Pancreas (tissue), 10 donors: ENCODE data around the gene LRP1B. TPM values are rescaled to one million over a fixed set of nuclear protein-coding genes. Genes with fewer than 3 reads are reported as not detected.

Experiments
- ATAC-seq, 4 donors: fragments of 200-7000 bp; cut with Tn5 transposase; one replicate each; pipeline versions ENCODE4 v1.8.0 to v1.9.1; 2020; ENCODE audit warnings: mild to moderate bottlenecking in 4 of 4, moderate library complexity in 4 of 4
- DNase-seq, 6 donors: peaks; one replicate each; pipeline ENCODE4 v3.0.0-alpha.2; 2020
- FAIRE-seq: peaks from 2 replicates; lab custom pipeline; 2012; peaks lifted over from hg19 to GRCh38; lab: Jason Lieb, UNC
- H3K27ac ChIP-seq, 4 donors: fragments of 200-600 bp; sonication (generic); 1 replicate in 3 of 4; 2 replicates in 1 of 4; pipeline versions ENCODE4 v1.5.0 to v1.8.0; 2020
- H3K27me3 ChIP-seq, 4 donors: fragments of 200-600 bp; one replicate each; pipeline ENCODE4 v1.8.0; 2021
- H3K36me3 ChIP-seq, 3 donors: fragments of 200-600 bp; sonication (generic) in 1 of 3; one replicate each; pipeline versions ENCODE4 v1.5.0 to v1.8.0; 2020 to 2021
- H3K4me1 ChIP-seq, 3 donors: fragments of 200-600 bp; one replicate each; pipeline ENCODE4 v1.8.0; 2021
- H3K4me3 ChIP-seq, 4 donors: fragments of 200-600 bp; sonication (generic) in 2 of 4; one replicate each; pipeline versions ENCODE4 v1.5.0 to v1.8.0; 2020 to 2021
- H3K9me3 ChIP-seq, 4 donors: fragments of 200-600 bp; one replicate each; pipeline ENCODE4 v1.8.0; 2021
- CTCF ChIP-seq, 4 donors: fragments of 200-600 bp; sonication (generic) in 3 of 4; IDR thresholded peaks; one replicate each; pipeline versions ENCODE4 v1.5.0 to v1.8.0; 2021; ENCODE audit warnings: antibody characterized with exemption in 4 of 4
- WGBS, 2 donors: extraction: QIAGEN DNeasy Blood & Tissue Kit; methylation state at CpG; one replicate each; pipeline ENCODE4 v1.1.7; 2013; 5-methylcytosine and 5-hydroxymethylcytosine counted together
- intact Hi-C, 3 donors: fragments of 100-400 bp; cut with DNase I; formaldehyde crosslinking; loops; one replicate each; pipeline versions ENCODE4 v1.11.1 to v1.14.2; 2022
- polyA plus RNA-seq, 2 donors: library from polyadenylated mRNA; stranded (reverse); fragments of 200-250 nt; gene quantifications; one replicate each; pipeline ENCODE4 v1.2.3, GENCODE V29; 2013
- total RNA-seq, 6 donors: library from RNA; stranded (reverse); fragmentation: NEBNext Ultra II Directional in 4 of 6; extraction: Animal tissue kit (Norgen Biotek cat#: 25700) in 4 of 6; gene quantifications; one replicate each; pipeline versions ENCODE4 v1.2.1 to v1.2.4, GENCODE V29; 2021 to 2023
- donor health status: healthy with polysubstance abuse.
- donor health status: DM: no; HTN: no; CAD: no; lungs with moderate emphysema.
- donor health status: DM: no; HTN: no; CAD: no.
- donor health status: control.
- donor health status: control.
- donor health status: Bipolar disorder and iron deficiency.
- donor health status: DM: yes; HTN: yes; CAD: no.
- donor health status: DM: no; HTN: no; CAD: no.
- donor health status: DM: no; HTN: no; CAD: no.
- donor health status: DM: yes; HTN: yes; CAD: no.

The LRP1B gene
- total and polyA plus RNA-seq, 8 donors: 0.06 to 0.55 (median 0.25) TPM

- WGBS, 2 donors: 28 to 30% methylated on average over 3 of the region's 3 CpGs
- Histone ChIP-seq H3K4me3 (no peak overlapping the region), H3K36me3 (no peaks in the 10 kb centered on the region), H3K27ac (no peak overlapping the region), H3K27me3 (no peaks in the 10 kb centered on the region), H3K4me1 (no peaks in the 10 kb centered on the region), H3K9me3 (no peaks in the 10 kb centered on the region)
- no peak for TF ChIP-seq CTCF (IDR thresholded peaks at IDR 0.05)
- DNase-seq (no peak), ATAC-seq (no peak), FAIRE-seq (no peak)
- intact Hi-C loops: no loop called here
Measured at GRCh38 chr2:140841141-140841540, 1289.7 kb downstream of the LRP1B start.

- WGBS, 2 donors: 79 to 81% methylated on average over 2 of the region's 2 CpGs
- TF ChIP-seq CTCF (IDR thresholded peaks at IDR 0.05): no peak
- FAIRE-seq (no peak), DNase-seq (no peak), ATAC-seq (no peak)
- H3K4me3 ChIP-seq: no peak overlapping the region
- no peaks in the 10 kb centered on the region for H3K36me3 ChIP-seq
- H3K4me1 ChIP-seq: no peaks in the 10 kb centered on the region
- intact Hi-C loops: no loop called here
- H3K9me3 ChIP-seq: no peaks in the 10 kb centered on the region
- H3K27ac ChIP-seq: no peak overlapping the region
- H3K27me3 ChIP-seq: no peaks in the 10 kb centered on the region
Measured at GRCh38 chr2:140836826-140837225, 1294.0 kb downstream of the LRP1B start.

- no peaks in the 10 kb centered on the region for H3K4me1 ChIP-seq
- no peaks in the 10 kb centered on the region for H3K36me3 ChIP-seq
- WGBS, 2 donors: 56 to 62% methylated on average over 7 of the region's 7 CpGs
- ATAC-seq: no peak
- no peaks in the 10 kb centered on the region for H3K9me3 ChIP-seq
- no peak for TF ChIP-seq CTCF (IDR thresholded peaks at IDR 0.05)
- FAIRE-seq: no peak
- no peak overlapping the region for H3K27ac ChIP-seq
- H3K27me3 ChIP-seq: no peaks in the 10 kb centered on the region
- intact Hi-C loops: no loop called here
- DNase-seq: no peak
- H3K4me3 ChIP-seq: no peak overlapping the region
Measured at GRCh38 chr2:140835079-140835478, 1295.7 kb downstream of the LRP1B start.

- Histone ChIP-seq H3K36me3 (no peaks in the 10 kb centered on the region), H3K9me3 (no peaks in the 10 kb centered on the region), H3K4me3 (no peak overlapping the region), H3K27ac (no peak overlapping the region), H3K4me1 (no peaks in the 10 kb centered on the region), H3K27me3 (no peaks in the 10 kb centered on the region)
- DNase-seq: no peak
- no peak for FAIRE-seq
- ATAC-seq: no peak
- 19% methylated on average over 3 of the region's 3 CpGs for WGBS, 2 donors
- no peak for TF ChIP-seq CTCF (IDR thresholded peaks at IDR 0.05)
- intact Hi-C loops: no loop called here
Measured at GRCh38 chr2:140814141-140814540, 1316.7 kb downstream of the LRP1B start.

- no peak for FAIRE-seq
- no peak for TF ChIP-seq CTCF (IDR thresholded peaks at IDR 0.05)
- DNase-seq: no peak
- Histone ChIP-seq H3K27ac (no peak overlapping the region), H3K36me3 (no peaks in the 10 kb centered on the region), H3K9me3 (no peaks in the 10 kb centered on the region), H3K4me1 (no peaks in the 10 kb centered on the region), H3K4me3 (no peak overlapping the region), H3K27me3 (no peaks in the 10 kb centered on the region)
- ATAC-seq: no peak
- WGBS, 2 donors: 58 to 70% methylated on average over 1 of the region's 1 CpG
- intact Hi-C loops: no loop called here
Measured at GRCh38 chr2:140808820-140809219, 1322.0 kb downstream of the LRP1B start.
